ENCODE results near the gene ESPNL.

Gene ESPNL

GRCh38 chr2:238060542-238061314, 39.4 kb upstream of the ESPNL start, which contains the start of gene SCLY:
Gene SCLY, plus strand, starts transcription at chr2:238061001. Its CDS starts 54 bp downstream, at chr2:238061055.
- peak within 1 kb of the TSS; percentile 86 for H3K4me3 ChIP-seq (ENCODE audit: control insufficient read depth, low read depth, low read length)
- no peak for TF ChIP-seq CTCF (conservative IDR thresholded peaks at IDR 0.05; ENCODE audit: control insufficient read depth, insufficient read depth, low read depth, low read length)
- DNase-seq (ENCODE audit: low read depth): peak; percentile 95

GRCh38 chr2:238061315-238062202, 38.6 kb upstream of the ESPNL start:
- DNase-seq (ENCODE audit: low read depth): peak; percentile 51
- TF ChIP-seq CTCF (conservative IDR thresholded peaks at IDR 0.05; ENCODE audit: control insufficient read depth, insufficient read depth, low read depth, low read length): no peak
- H3K4me3 ChIP-seq (ENCODE audit: control insufficient read depth, low read depth, low read length): peak overlapping the region; percentile 86

- no peak overlapping the region for H3K4me3 ChIP-seq (ENCODE audit: control insufficient read depth, low read depth, low read length)
- DNase-seq (ENCODE audit: low read depth): no peak
- TF ChIP-seq CTCF (conservative IDR thresholded peaks at IDR 0.05; ENCODE audit: control insufficient read depth, insufficient read depth, low read depth, low read length): no peak
These were observed 36.5 kb upstream of the ESPNL start for GRCh38 chr2:238063414-238064189.

- no peak for TF ChIP-seq CTCF (conservative IDR thresholded peaks at IDR 0.05; ENCODE audit: control insufficient read depth, insufficient read depth, low read depth, low read length)
- H3K4me3 ChIP-seq (ENCODE audit: control insufficient read depth, low read depth, low read length): no peak overlapping the region
- no peak for DNase-seq (ENCODE audit: low read depth)
These were observed 35.8 kb upstream of the ESPNL start for GRCh38 chr2:238064376-238064775.

- H3K4me3 ChIP-seq (ENCODE audit: control insufficient read depth, low read depth, low read length): no peak overlapping the region
These were observed 34.9 kb upstream of the ESPNL start for GRCh38 chr2:238065071-238065846.

More at GRCh38 chr2:238065071-238065846, 34.9 kb upstream of the ESPNL start:
- no peak for DNase-seq (ENCODE audit: low read depth)
- TF ChIP-seq CTCF (conservative IDR thresholded peaks at IDR 0.05; ENCODE audit: control insufficient read depth, insufficient read depth, low read depth, low read length): no peak

All from fibroblast of mammary gland (primary cell).